IMR-90 (cell line): ENCODE measurements around the gene PRELP. TPM values are rescaled to one million over a fixed set of nuclear protein-coding genes. Genes with fewer than 3 reads are reported as not detected.

Experiments used
- ATAC-seq: fragments of 200-7000 bp; cut with Tn5 transposase; 2 replicates; pipeline ENCODE4 v1.9.1; 2020; ENCODE audit warnings: low read depth, mild to moderate bottlenecking, moderate library complexity
- BruUV-seq: library from RNA; stranded (reverse); fragments of 400-500 nt; replicated peaks from 2 replicates; lab custom pipeline; 2021; lab: Mats Ljungman, UMichigan
- CTCF ChIA-PET: fragments of 300-600 bp; formaldehyde crosslinking; extraction: SDS; loops from one replicate; lab custom pipeline; 2021; ENCODE audit warnings: antibody characterized with exemption; lab: Yijun Ruan, JAX
- POLR2A ChIA-PET: fragments of 300-600 bp; sonication (Branson Sonifier 250); formaldehyde crosslinking; loops from one replicate; lab custom pipeline; 2022; ENCODE audit warnings: antibody characterized with exemption; ENCODE audit not compliant: unreplicated experiment; lab: Charles Lee
- DNase-seq: peaks from one replicate; pipeline ENCODE4 v3.0.0; 2013
- H2AFZ ChIP-seq: replicated peaks from 2 replicates; pipeline ENCODE3; 2013; ENCODE audit warnings: low read length, mild to moderate bottlenecking; ENCODE audit not compliant: poor library complexity
- H2AK5ac ChIP-seq: 2 replicates; pipeline ENCODE4 v1.6.1; 2013; ENCODE audit warnings: low read depth, low read length, inconsistent platforms
- H2AK9ac ChIP-seq: replicated peaks from 2 replicates; pipeline ENCODE3; 2013; ENCODE audit warnings: mild to moderate bottlenecking, low read depth, low read length, moderate library complexity; ENCODE audit not compliant: poor library complexity
- H2BK120ac ChIP-seq: 2 replicates; pipeline ENCODE4 v1.6.1; 2013; ENCODE audit warnings: low read depth, low read length, inconsistent platforms
- H2BK15ac ChIP-seq: 3 replicates; pipeline ENCODE4 v1.6.1; 2013; ENCODE audit warnings: low read depth, low read length, inconsistent platforms
- H2BK20ac ChIP-seq: 2 replicates; pipeline ENCODE4 v1.6.1; 2013; ENCODE audit warnings: low read depth, mild to moderate bottlenecking, inconsistent platforms, low read length, moderate library complexity
- H2BK5ac ChIP-seq: 2 replicates; pipeline ENCODE4 v1.6.1; 2013; ENCODE audit warnings: mild to moderate bottlenecking, low read depth, low read length, inconsistent platforms; ENCODE audit not compliant: poor library complexity, severe bottlenecking
- H3K14ac ChIP-seq: replicated peaks from 2 replicates; pipeline ENCODE4 v1.6.1; 2013; ENCODE audit warnings: low read depth, low read length, inconsistent platforms
- H3K18ac ChIP-seq: 2 replicates; pipeline ENCODE4 v1.6.1; 2013; ENCODE audit warnings: low read depth, low read length, control low read depth
- H3K23ac ChIP-seq: 2 replicates; pipeline ENCODE4 v1.6.1; 2013; ENCODE audit warnings: low read depth, low read length, inconsistent platforms
- H3K27ac ChIP-seq: 2 replicates; pipeline ENCODE4 v1.5.1; 2013; ENCODE audit warnings: mild to moderate bottlenecking, control low read depth, low read length; ENCODE audit not compliant: insufficient read depth
- H3K27me3 ChIP-seq: 2 replicates; pipeline ENCODE4 v1.6.1; 2013; ENCODE audit warnings: low read length; ENCODE audit not compliant: control insufficient read depth, insufficient read depth
- H3K36me3 ChIP-seq: 2 replicates; pipeline ENCODE4 v1.6.1; 2013; ENCODE audit warnings: low read length, mixed read lengths; ENCODE audit not compliant: control insufficient read depth, insufficient read depth
- H3K4ac ChIP-seq: 2 replicates; pipeline ENCODE4 v1.6.1; 2013; ENCODE audit warnings: low read depth, low read length, inconsistent platforms
- H3K4me1 ChIP-seq: 2 replicates; pipeline ENCODE4 v1.6.1; 2013; ENCODE audit warnings: low read length, mixed read lengths; ENCODE audit not compliant: control insufficient read depth, insufficient read depth
- H3K4me2 ChIP-seq: 2 replicates; pipeline ENCODE4 v1.6.1; 2013; ENCODE audit warnings: low read depth, mild to moderate bottlenecking, control low read depth, low read length, moderate library complexity
- H3K4me3 ChIP-seq: 2 replicates; pipeline ENCODE4 v1.5.1; 2013; ENCODE audit warnings: low read depth, mild to moderate bottlenecking, control low read depth, low read length, moderate library complexity; ENCODE audit not compliant: insufficient read depth
- H3K56ac ChIP-seq: 2 replicates; pipeline ENCODE4 v1.6.1; 2013; ENCODE audit warnings: low read length, inconsistent platforms; ENCODE audit not compliant: insufficient read depth; ENCODE audit errors: extremely low read depth
- H3K79me1 ChIP-seq, 2 experiments: 2 replicates each; pipeline ENCODE4 v1.6.1; 2013; ENCODE audit warnings: low read length in 2 of 2, inconsistent platforms in 1 of 2, low read depth in 1 of 2
- H3K9ac ChIP-seq: 2 replicates; pipeline ENCODE4 v1.6.1; 2013; ENCODE audit warnings: low read depth, low read length, control low read depth
- H3K9me1 ChIP-seq: 2 replicates; pipeline ENCODE4 v1.6.1; 2013; ENCODE audit warnings: low read length, inconsistent platforms; ENCODE audit not compliant: insufficient read depth
- H3K9me3 ChIP-seq: 2 replicates; pipeline ENCODE4 v1.6.1; 2013; ENCODE audit warnings: low read length; ENCODE audit not compliant: control insufficient read depth, insufficient read depth
- H4K20me1 ChIP-seq: 2 replicates; pipeline ENCODE4 v1.6.1; 2013; ENCODE audit warnings: low read length, inconsistent platforms; ENCODE audit not compliant: insufficient read depth
- H4K5ac ChIP-seq: 2 replicates; pipeline ENCODE4 v1.6.1; 2013; ENCODE audit warnings: mild to moderate bottlenecking, low read depth, low read length, control low read depth
- H4K8ac ChIP-seq, 2 experiments: 2 replicates each; pipeline ENCODE4 v1.6.1; 2013; ENCODE audit warnings: low read depth in 2 of 2, low read length in 2 of 2, control low read depth in 1 of 2, inconsistent platforms in 1 of 2
- H4K91ac ChIP-seq: 2 replicates; pipeline ENCODE4 v1.6.1; 2013; ENCODE audit warnings: low read depth, low read length, inconsistent platforms; ENCODE audit not compliant: insufficient read depth
- CEBPB ChIP-seq: IDR thresholded peaks from 2 replicates; pipeline ENCODE4 v1.6.1; 2012; ENCODE audit warnings: low read depth, low read length, improper control_type of control experiment
- CHD1 ChIP-seq: IDR thresholded peaks from 2 replicates; pipeline ENCODE4 v1.6.1; 2012; ENCODE audit warnings: low read depth, low read length, improper control_type of control experiment
- RCOR1 ChIP-seq: IDR thresholded peaks from 2 replicates; pipeline ENCODE4 v1.6.1; 2012; ENCODE audit warnings: mild to moderate bottlenecking, low read length, improper control_type of control experiment; ENCODE audit not compliant: insufficient replicate concordance
- dilution Hi-C: fragments of 300-500 bp; cut with HindIII; formaldehyde crosslinking; loops from one replicate; pipeline ENCODE4 v1.14.3; 2018; ENCODE audit warnings: low sequenced_read_pairs; ENCODE audit not compliant: unreplicated experiment
- in situ Hi-C: fragments of 300-500 bp; cut with MboI; formaldehyde crosslinking; loops from 3 replicates; pipeline ENCODE4 v1.14.3; 2019; ENCODE audit warnings: low sequenced_read_pairs, inconsistent platforms, mixed read lengths
- intact Hi-C: fragments of 100-400 bp; cut with micrococcal nuclease; formaldehyde crosslinking; loops from 2 replicates; pipeline ENCODE4 v1.10.0; 2022
- polyA plus RNA-seq, 3 experiments: library from polyadenylated mRNA; depleted of rRNA; stranded (reverse); fragments of >200 nt; gene quantifications; 2 replicates each; pipeline ENCODE4 v1.2.3, GENCODE V29; 2012; ENCODE audit warnings: low replicate concordance in 1 of 3
- total RNA-seq: library from RNA; depleted of rRNA; stranded (reverse); fragments of >200 nt; gene quantifications from 2 replicates; pipeline ENCODE4 v1.2.3, GENCODE V29; 2012

The PRELP gene
- total and polyA plus RNA-seq, 2 of the 4 experiments (the other 2 are of a cell fraction) = 0.56 TPM; not detected in 1

DNA sequence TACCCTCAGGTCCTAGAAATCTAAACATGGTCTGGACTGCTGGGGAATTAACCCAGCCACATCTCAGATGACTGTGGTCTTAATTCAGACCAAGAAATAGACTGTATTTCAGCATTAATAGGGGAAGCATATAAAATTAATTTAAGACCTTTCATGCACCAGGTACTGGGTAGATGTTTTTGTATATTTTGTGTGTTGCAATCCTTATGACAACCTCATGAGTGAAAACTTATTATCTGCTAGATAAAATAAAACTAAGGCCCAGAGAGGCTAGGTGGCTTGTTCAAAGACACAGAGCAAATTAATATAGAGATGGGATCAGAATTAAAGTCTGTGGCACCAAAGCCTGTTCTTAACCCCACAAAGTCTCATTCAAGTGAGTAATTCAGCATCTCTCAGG is 58.4 kb downstream of the PRELP start:
- Histone ChIP-seq H2BK15ac (peak overlapping the region; percentile 67; the same call in 2 of the 3 replicates), H2AFZ (peak overlapping the region; percentile 59), H2AK5ac (peak overlapping the region; percentile 76; the same call in 1 of the 2 replicates), H2AK9ac (no peak overlapping the region), H4K5ac (peak overlapping the region; percentile 75; the same call in 1 of the 2 replicates), H4K8ac (peak overlapping the region; percentile 80 to 83), H3K79me1 (peaks cover 4 to 11% of the 10 kb centered on the region in 2 experiments; a peak in 1 of 4 replicates), H3K27me3 (no peaks in the 10 kb centered on the region), H3K4me2 (peak overlapping the region; percentile 55; the same call in 1 of the 2 replicates), H3K9me3 (no peaks in the 10 kb centered on the region), H3K18ac (peak overlapping the region; percentile 81; the same call in 1 of the 2 replicates), H3K23ac (peak overlapping the region; percentile 80), H4K20me1 (no peaks in the 10 kb centered on the region), H3K56ac (peak overlapping the region; percentile 68), H3K9ac (peak overlapping the region; percentile 36; the same call in 1 of the 2 replicates), H2BK20ac (peak overlapping the region; percentile 85), H3K9me1 (peaks cover 26% of the 10 kb centered on the region), H3K4me3 (no peak overlapping the region), H4K91ac (peak overlapping the region; percentile 79), H2BK5ac (peak overlapping the region; percentile 97), H3K4ac (peak overlapping the region; percentile 84), H3K36me3 (no peaks in the 10 kb centered on the region), H2BK120ac (peak overlapping the region; percentile 97), H3K14ac (peak overlapping the region; percentile 73), H3K4me1 (peaks cover 30% of the 10 kb centered on the region), H3K27ac (peak overlapping the region; percentile 51)
- DNase-seq = no peak
- intact Hi-C loops (no loop called here), dilution Hi-C loops (no loop called here), in situ Hi-C loops (no loop called here)
- ChIA-PET POLR2A (no interaction called here), CTCF (no interaction called here)
- TF ChIP-seq CHD1 = no peak
- TF ChIP-seq CEBPB = peak; percentile 49; the same call in 1 of the 2 replicates
- TF ChIP-seq RCOR1 = no peak
- no peak for ATAC-seq
- no TSS peak for BruUV-seq
